ENCODE results near the gene SESN1. TPM values are rescaled to one million over a fixed set of nuclear protein-coding genes. Genes with fewer than 3 reads are reported as not detected.

SESN1 gene
- total RNA-seq, 4 donors from 2014 or later: 50.8 to 80.5 (median 78.0) TPM

GRCh38 chr6:109103942-109104341, 9.3 kb upstream of the SESN1 start:
- peaks cover 0 to 12% of the 10 kb centered on the region in 2 donors for H3K36me3 ChIP-seq
- no peaks in the 10 kb centered on the region for H3K4me1 ChIP-seq
- no peaks in the 10 kb centered on the region for H3K9me3 ChIP-seq
- no peak for TF ChIP-seq EP300 (IDR thresholded peaks at IDR 0.05)
- no peak for TF ChIP-seq POLR2AphosphoS5 (IDR thresholded peaks at IDR 0.05)
- no peak for TF ChIP-seq POLR2A (IDR thresholded peaks at IDR 0.05)
- TF ChIP-seq, protein P1, sequence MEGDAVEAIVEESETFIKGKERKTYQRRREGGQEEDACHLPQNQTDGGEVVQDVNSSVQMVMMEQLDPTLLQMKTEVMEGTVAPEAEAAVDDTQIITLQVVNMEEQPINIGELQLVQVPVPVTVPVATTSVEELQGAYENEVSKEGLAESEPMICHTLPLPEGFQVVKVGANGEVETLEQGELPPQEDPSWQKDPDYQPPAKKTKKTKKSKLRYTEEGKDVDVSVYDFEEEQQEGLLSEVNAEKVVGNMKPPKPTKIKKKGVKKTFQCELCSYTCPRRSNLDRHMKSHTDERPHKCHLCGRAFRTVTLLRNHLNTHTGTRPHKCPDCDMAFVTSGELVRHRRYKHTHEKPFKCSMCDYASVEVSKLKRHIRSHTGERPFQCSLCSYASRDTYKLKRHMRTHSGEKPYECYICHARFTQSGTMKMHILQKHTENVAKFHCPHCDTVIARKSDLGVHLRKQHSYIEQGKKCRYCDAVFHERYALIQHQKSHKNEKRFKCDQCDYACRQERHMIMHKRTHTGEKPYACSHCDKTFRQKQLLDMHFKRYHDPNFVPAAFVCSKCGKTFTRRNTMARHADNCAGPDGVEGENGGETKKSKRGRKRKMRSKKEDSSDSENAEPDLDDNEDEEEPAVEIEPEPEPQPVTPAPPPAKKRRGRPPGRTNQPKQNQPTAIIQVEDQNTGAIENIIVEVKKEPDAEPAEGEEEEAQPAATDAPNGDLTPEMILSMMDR (IDR thresholded peaks at IDR 0.05): no peak
- H3K27me3 ChIP-seq: no peaks in the 10 kb centered on the region
- no peak for ATAC-seq
- no peak overlapping the region for H3K27ac ChIP-seq
- no peak overlapping the region for H3K4me3 ChIP-seq

- peaks cover 0 to 7% of the 10 kb centered on the region in 2 donors for H3K36me3 ChIP-seq
- H3K4me1 ChIP-seq: no peaks in the 10 kb centered on the region
- H3K27ac ChIP-seq: no peak overlapping the region
- TF ChIP-seq, protein P1 (IDR thresholded peaks at IDR 0.05): no peak
- TF ChIP-seq EP300 (IDR thresholded peaks at IDR 0.05): no peak
- 12 to 43% methylated on average over 1 of the region's 1 CpG for WGBS, 2 donors (ENCODE audit: low coverage in 1 of 2)
- H3K4me3 ChIP-seq: no peak overlapping the region
- no peaks in the 10 kb centered on the region for H3K9me3 ChIP-seq
- H3K27me3 ChIP-seq: no peaks in the 10 kb centered on the region
- no peak for ATAC-seq
These were observed 8.1 kb upstream of the SESN1 start for GRCh38 chr6:109102762-109103161.

GRCh38 chr6:109097661-109098060, 3.0 kb upstream of the SESN1 start:
- Histone ChIP-seq H3K4me3 (no peak overlapping the region), H3K27me3 (no peaks in the 10 kb centered on the region), H3K4me1 (peaks cover 0 to 21% (median 0%) of the 10 kb centered on the region in 3 donors), H3K36me3 (peaks cover 0 to 7% of the 10 kb centered on the region in 2 donors), H3K9me3 (no peaks in the 10 kb centered on the region), H3K27ac (no peak overlapping the region)
- TF ChIP-seq EP300 (IDR thresholded peaks at IDR 0.05): no peak
- TF ChIP-seq, protein P1 (IDR thresholded peaks at IDR 0.05): no peak
- TF ChIP-seq POLR2AphosphoS5 (IDR thresholded peaks at IDR 0.05): no peak
- TF ChIP-seq POLR2A (IDR thresholded peaks at IDR 0.05): no peak
- ATAC-seq: no peak
- WGBS, 2 donors (ENCODE audit: low coverage in 1 of 2): 88 to 100% methylated on average over 1 of the region's 1 CpG

- Histone ChIP-seq H3K9me3 (no peaks in the 10 kb centered on the region), H3K4me1 (peaks cover 0 to 36% (median 0%) of the 10 kb centered on the region in 3 donors), H3K27me3 (no peaks in the 10 kb centered on the region), H3K27ac (peak overlapping the region in 3 of 4 donors; percentile 96 to 100 (median 99)), H3K4me3 (peak overlapping the region; percentile 78 to 79), H3K36me3 (peaks cover 0 to 7% of the 10 kb centered on the region in 2 donors)
- TF ChIP-seq POLR2A (IDR thresholded peaks at IDR 0.05): no peak
- TF ChIP-seq, protein P1 (IDR thresholded peaks at IDR 0.05): no peak
- no peak for TF ChIP-seq POLR2AphosphoS5 (IDR thresholded peaks at IDR 0.05)
- no peak for TF ChIP-seq EP300 (IDR thresholded peaks at IDR 0.05)
- no peak for ATAC-seq
- WGBS, 2 donors (ENCODE audit: low coverage in 1 of 2): 42 to 56% methylated on average over 6 of the region's 6 CpGs
These were observed 1.6 kb upstream of the SESN1 start for GRCh38 chr6:109096208-109096607.

GRCh38 chr6:109095835-109096084, 1.1 kb upstream of the SESN1 start:
- WGBS, 2 donors (ENCODE audit: low coverage in 1 of 2): 0% methylated on average over 1 to 8 of the region's 8 CpGs
- Histone ChIP-seq H3K27ac (peak overlapping the region; percentile 93 to 100 (median 98)), H3K4me1 (peaks cover 0 to 40% (median 0%) of the 10 kb centered on the region in 3 donors), H3K4me3 (peak overlapping the region; percentile 78 to 79), H3K36me3 (peaks cover 0 to 6% of the 10 kb centered on the region in 2 donors), H3K9me3 (no peaks in the 10 kb centered on the region), H3K27me3 (no peaks in the 10 kb centered on the region)
- TF ChIP-seq, protein P1 (IDR thresholded peaks at IDR 0.05): no peak
- no peak for TF ChIP-seq POLR2A (IDR thresholded peaks at IDR 0.05)
- ATAC-seq: no peak
